Loucy (cell line): ENCODE measurements around the gene H1-8.

Experiments used
- EZH2phosphoT487 ChIP-seq: fragments of 200-600 bp; IDR thresholded peaks from 2 replicates; pipeline ENCODE4 v1.6.1; 2018; ENCODE audit warnings: antibody characterized with exemption, mild to moderate bottlenecking, moderate library complexity, borderline replicate concordance
- TF ChIP-seq, protein P1 (sequence below): fragments of 200-600 bp; sonication (generic); conservative IDR thresholded peaks from 2 replicates; pipeline ENCODE4 v1.5.1; 2014; ENCODE audit warnings: mild to moderate bottlenecking, antibody characterized with exemption, low read length

DNA sequence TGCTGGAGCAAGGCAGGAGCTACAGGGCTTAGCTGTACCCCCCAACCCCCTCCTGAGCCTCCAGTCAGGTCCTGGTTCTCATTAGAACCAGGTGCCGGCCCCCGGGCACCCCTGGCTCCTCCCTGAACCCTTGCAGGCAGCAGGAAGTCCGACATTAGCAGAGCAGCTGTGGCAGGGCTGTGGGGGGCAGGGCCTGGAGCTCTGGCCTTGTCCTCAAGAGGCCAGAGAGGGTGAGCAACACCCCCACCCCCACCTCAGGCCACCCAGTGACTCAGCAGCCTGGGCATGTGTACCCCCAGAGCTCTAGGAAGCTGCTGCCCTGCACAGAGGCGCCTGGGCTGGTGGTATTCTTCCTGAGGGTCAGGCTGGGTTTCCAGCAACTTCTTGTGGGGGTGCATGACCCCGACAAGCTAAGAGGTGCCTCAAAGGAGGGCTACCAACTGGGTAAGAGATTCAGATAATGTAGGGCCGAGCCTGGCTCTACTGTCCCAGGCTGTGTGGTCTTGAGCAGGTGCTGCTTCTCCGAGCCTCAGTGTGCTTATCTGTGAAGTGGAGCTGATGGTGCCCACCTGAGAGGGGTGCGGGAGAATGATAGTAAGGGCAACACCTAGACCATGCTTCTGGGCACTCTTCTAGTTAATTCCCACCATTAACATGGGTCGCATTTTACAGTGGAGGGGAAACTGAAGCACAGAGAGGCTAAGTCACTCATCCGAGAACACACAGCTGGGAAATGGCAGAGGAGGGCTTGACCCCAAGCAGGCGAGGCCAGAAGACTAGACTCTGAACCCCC, 16.0 kb downstream of the H1-8 start:
- TF ChIP-seq, protein P1, sequence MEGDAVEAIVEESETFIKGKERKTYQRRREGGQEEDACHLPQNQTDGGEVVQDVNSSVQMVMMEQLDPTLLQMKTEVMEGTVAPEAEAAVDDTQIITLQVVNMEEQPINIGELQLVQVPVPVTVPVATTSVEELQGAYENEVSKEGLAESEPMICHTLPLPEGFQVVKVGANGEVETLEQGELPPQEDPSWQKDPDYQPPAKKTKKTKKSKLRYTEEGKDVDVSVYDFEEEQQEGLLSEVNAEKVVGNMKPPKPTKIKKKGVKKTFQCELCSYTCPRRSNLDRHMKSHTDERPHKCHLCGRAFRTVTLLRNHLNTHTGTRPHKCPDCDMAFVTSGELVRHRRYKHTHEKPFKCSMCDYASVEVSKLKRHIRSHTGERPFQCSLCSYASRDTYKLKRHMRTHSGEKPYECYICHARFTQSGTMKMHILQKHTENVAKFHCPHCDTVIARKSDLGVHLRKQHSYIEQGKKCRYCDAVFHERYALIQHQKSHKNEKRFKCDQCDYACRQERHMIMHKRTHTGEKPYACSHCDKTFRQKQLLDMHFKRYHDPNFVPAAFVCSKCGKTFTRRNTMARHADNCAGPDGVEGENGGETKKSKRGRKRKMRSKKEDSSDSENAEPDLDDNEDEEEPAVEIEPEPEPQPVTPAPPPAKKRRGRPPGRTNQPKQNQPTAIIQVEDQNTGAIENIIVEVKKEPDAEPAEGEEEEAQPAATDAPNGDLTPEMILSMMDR, result no peak
- no peak for TF ChIP-seq EZH2phosphoT487
